ENCODE data around the gene GPR146. TPM values are rescaled to one million over a fixed set of nuclear protein-coding genes. Genes with fewer than 3 reads are reported as not detected.

Gene GPR146
- polyA plus RNA-seq, 5 donors = 4.6 to 10.8 (median 7.0) TPM

- DNase-seq = no peak
These were observed 34.6 kb upstream of the GPR146 start for GRCh38 chr7:1009747-1010146.

- no peak for DNase-seq
These were observed 34.1 kb upstream of the GPR146 start for GRCh38 chr7:1010226-1010625.

GRCh38 chr7:1011297-1012003 lies 32.9 kb upstream of the GPR146 start:
- DNase-seq = no peak

DNA sequence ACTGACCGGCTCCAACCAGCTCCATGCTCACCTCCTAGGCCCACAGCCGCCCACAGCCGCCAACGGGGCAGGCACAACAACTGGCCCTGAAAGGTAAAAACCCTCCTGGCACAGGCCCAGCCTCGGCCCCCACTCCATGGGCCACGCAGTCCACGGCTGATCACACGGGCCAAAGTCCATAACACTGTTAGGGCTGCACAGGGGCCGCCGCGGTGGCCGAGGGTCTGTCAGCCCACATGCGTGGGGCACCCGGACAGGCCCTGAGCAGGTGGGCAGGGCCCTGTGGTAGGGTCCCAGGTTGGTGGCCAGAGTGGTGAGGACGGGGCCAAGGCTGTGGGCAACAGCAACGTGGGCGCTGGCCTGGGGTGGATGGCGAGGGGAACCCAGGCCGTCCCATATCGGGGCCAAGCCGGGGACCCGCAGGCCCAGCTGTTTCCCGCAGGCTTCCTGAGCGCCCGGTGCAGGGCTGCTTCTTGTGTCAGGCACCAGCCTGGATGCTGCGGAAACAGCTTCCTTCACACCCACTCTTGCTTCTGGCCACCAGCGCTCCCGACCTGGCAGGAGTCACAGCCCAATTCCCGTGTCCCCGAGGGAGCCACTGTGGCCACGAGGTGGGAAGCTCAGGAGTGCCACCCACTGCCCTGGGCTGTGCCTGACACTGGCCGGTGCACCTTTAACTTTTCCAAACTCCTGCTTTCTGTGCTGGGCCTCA lies 32.2 kb upstream of the GPR146 start:
- no peak for DNase-seq

GRCh38 chr7:1012716-1013095 lies 31.6 kb upstream of the GPR146 start:
- DNase-seq = no peak

- no peak for DNase-seq
These were observed 30.8 kb upstream of the GPR146 start for GRCh38 chr7:1013581-1013980.

DNA sequence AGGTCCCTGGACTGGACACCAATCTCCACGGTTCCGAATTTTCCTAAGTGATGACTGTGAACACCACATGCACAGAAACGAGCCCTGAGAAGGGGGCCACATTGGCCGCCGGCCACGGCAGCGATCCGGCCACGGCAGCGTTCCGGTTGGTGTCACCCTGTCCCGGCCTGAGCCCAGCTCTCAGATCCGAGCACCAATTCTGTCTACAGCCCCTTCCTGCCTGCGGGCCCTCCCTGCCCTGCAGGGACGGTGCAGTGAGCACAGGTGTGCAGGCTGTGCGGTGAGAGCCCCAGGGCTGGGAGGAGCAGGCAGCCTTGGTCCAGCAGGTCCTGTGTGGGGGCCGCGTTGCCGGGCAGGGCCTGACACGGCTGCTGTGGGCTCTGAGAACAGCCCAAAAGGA lies 29.7 kb upstream of the GPR146 start:
- no peak for DNase-seq

DNA sequence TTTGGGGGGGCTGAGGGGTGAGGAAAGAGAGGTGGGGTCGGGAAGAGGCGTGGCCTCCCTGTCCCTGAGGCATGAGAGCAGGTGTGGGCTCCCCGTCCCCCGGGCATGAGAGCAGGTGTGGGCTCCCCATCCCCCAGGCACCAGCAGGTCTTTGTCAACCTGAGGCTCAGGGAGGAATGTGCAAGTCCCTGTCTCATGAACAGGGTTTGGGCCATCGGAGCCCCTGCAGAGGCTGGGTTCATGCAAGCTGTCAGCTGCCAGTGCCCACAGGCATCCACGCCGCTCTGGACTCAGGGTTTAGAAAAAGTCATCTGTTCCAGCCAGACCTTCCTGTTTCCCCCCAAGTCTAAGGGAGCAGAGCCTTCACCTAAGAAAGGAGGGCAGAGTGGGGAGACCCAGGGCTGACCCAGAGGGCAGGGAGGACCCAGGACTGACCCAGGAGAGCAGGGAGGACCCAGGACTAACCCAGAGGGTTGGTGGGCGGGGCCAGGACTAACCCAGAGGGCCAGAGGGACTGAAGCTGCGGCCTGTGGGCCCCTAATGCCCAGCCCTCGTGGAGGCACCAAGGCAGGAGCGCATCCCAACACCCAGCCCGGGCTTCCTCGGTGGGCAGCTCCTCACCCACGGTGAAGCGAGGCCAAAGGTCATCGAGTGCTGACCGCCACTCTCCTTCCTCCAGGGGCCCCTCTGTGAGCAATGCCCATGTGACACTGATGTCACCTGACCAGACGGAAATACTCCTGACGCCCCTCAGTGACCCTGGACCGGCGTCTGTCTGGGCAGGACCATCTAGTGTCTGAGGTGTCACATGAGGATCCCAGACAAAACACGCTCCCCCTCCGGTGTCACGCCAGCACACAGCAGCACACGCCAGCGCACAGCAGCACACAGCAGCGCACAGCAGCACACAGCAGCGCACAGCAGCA lies 28.9 kb upstream of the GPR146 start:
- no peak for DNase-seq

DNA sequence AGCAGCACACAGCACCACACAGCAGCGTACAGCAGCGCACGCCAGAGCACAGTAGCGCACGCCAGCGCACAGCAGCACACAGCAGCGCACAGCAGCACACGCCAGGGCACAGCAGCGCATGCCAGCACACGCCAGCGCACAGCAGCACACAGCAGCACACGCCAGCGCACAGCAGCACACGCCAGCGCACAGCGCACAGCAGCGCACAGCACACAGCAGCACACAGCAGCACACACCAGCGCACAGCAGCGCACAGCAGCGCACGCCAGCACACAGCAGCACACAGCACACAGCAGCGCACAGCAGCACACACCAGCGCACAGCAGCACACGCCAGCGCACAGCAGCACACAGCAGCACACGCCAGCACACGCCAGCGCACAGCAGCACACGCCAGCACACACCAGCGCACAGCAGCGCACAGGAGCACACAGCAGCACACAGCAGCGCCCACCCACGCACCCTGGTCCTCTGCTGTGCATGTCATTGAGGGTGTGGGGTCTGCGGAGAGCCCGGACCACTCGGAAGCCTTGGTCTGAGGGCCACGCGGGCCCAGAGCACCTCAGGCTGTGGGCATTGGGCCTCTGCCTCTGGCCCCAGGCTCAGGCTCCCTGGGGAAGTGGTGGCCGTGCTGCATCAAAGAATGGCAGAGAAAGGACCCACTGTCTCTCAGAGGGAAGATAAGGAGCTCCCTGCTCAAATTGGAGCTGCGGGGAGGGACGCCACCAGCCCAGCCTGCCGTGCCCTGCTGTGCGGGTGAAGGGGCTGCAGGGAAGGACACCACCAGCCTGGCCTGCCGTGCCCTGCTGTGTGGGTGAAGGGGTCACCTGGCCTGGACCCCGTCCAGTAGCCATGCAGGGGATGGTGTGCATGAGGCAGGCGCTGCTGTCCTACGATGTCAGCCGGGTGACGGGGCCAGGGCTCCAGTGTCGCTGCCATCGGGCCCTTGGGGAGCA lies 27.5 kb upstream of the GPR146 start:
- no peak for DNase-seq

GRCh38 chr7:1017586-1018333 lies 26.6 kb upstream of the GPR146 start:
- DNase-seq = no peak

DNA sequence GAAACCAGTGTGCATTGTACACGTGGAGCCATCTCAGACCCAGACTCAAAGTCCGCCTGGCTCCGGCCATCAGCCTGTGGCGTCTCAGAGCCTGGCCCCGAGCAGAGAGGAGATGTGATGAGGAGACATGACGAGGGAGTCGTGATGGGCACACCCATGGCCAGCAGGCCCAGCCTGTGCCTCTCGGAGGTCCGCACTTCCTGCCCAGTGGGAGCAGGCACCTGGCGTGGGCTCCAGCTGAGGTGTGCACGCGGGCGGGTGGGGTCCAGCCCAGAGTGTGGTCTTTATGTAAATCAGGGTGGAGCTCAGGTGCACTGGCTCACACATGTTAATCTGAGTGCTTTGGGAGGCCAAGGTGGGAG lies 26.0 kb upstream of the GPR146 start:
- DNase-seq = no peak

GRCh38 chr7:1019255-1019785 lies 25.0 kb upstream of the GPR146 start:
- DNase-seq = no peak

DNA sequence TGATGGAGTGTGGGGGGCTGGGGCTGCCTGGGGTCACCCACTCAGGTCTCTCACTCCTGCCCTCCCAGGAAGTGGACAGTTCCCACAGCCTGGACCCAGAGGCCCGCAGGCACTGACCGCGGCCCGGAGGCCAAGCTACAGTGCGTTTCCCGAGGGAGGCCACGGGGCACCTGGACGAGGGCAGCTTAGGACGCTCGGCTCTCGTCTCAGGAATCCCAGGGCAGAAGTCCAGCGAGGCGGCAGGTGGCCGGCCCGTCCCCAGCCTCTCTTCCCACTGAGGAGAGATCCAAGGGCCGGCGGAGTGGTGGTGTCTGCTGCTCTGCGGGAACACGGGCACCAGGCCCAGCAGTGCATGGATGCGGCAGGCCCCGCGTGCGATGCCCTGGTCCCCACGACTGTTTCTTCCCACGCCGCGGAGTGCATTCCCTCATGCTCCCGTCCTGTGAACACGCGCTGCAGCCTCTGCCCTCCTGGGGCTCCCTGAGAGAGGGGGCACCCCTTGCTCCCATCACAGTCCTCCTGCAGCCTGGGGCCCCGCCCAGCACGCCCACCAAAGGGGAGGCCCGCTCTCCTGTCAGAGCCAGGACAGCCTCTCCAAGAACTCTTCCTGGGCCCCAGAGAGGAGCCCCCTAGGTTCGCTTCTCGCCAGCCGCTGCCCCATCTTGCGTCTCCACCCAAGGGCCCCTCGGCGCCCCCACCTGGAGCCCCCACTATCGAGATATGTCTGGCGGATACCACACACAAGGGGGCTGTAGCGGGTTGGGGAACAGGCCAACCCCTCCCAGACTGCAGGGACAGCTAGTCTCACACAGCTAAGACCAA lies 24.3 kb upstream of the GPR146 start:
- DNase-seq = no peak

GRCh38 chr7:1020849-1021251 lies 23.5 kb upstream of the GPR146 start:
- no peak for DNase-seq

- DNase-seq = no peak
These were observed 23.0 kb upstream of the GPR146 start for GRCh38 chr7:1021366-1021765.

DNA sequence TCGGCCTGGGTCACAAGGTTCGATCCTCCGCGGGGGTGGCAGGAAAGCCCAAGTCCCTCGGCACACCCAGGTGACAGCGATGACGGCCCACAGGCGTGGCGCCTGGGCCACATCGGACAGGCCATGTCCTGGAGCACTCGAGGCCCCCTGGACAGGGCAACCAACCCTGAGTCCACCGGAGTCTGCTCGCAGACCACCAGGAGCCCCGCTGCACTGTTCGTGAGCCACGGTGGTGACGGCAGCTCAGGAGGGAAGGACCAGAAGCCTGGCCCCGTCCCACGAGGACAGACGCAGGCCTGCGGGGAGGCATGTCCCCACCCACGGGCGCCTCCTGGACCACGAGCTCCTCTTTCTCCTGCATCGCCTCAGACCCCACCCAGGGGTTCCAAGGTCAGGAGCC lies 22.4 kb upstream of the GPR146 start:
- no peak for DNase-seq

DNA sequence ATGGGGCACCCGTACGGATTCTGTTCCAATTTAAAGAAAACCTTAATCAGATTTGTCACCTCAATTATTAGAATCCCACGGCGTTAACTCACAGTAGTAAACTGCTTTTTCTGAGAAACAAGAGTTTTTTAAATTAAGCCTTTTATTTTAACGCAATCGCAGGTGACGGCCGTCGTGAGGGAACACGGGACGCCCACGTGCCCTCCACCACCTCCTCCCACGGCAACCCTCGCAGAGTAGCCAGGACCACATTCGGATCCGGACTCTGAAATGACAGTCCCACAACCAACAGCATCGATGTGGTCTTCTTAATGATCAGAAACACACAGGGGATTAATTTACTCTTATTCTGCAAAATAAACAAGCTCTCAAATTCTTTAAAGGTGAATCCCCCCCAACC lies 22.0 kb upstream of the GPR146 start:
- no peak for DNase-seq

DNA sequence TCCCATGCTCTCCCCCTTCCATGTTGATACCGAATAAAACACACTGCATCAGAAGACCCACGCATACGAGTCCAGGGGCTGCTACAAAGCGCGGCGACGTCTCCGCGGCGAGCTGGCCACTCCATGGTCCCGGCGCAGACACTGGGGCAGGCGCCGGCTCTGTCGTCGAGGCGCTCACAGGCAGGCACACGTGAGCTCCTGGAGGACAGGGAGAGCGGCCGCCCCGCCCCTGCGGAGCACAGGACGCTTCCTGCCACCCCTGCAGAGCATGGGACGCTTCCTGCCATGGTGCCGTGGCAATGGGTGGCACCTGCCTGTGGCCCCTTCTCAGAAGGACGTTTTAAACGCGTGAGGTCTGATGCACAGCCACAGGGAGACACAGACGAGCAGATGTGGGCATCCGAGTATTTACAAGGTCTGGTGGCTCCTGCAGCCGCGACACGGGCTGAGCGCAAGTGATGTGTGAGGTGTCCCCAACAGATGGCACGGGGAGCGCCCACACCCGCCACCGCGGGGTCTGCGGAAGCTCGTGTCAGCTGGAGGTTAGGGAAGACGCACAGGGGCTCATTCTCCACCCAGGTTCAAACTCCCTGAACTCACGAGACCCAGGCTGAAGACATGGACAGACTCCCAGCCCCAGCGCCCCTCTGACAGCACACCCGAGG lies 21.4 kb upstream of the GPR146 start:
- DNase-seq = no peak

DNA sequence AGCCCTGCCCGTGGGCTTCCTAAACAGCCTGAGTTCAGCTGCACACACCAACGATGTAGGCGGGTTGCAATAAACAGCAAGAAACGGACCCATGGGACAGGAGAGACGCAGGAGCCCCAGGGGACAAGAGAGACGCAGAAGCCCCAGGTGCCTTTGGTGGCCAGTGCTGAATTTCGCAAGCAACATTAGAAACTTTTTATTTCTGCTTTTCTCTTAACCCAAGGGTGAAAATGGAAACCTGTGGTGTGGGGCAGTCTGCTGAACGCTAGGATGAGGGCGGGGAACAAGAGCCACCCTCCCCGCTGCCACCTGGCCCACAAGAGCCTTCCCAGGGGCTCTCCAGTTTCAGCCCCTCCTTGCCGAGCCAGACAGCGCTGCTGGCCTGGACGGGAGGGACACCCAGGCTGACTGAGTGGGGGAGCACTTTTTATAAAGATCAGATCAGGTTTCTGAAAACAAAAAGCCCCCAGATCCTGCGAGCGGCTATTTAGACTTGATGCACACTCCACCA lies 20.0 kb upstream of the GPR146 start:
- DNase-seq = no peak
